ENCODE measurements around the gene IGFLR1.

- TF ChIP-seq, protein P1, sequence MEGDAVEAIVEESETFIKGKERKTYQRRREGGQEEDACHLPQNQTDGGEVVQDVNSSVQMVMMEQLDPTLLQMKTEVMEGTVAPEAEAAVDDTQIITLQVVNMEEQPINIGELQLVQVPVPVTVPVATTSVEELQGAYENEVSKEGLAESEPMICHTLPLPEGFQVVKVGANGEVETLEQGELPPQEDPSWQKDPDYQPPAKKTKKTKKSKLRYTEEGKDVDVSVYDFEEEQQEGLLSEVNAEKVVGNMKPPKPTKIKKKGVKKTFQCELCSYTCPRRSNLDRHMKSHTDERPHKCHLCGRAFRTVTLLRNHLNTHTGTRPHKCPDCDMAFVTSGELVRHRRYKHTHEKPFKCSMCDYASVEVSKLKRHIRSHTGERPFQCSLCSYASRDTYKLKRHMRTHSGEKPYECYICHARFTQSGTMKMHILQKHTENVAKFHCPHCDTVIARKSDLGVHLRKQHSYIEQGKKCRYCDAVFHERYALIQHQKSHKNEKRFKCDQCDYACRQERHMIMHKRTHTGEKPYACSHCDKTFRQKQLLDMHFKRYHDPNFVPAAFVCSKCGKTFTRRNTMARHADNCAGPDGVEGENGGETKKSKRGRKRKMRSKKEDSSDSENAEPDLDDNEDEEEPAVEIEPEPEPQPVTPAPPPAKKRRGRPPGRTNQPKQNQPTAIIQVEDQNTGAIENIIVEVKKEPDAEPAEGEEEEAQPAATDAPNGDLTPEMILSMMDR (IDR thresholded peaks at IDR 0.05 in 4 of 5, conservative IDR thresholded peaks at IDR 0.05 in 1 of 5): no peak
- TF ChIP-seq POLR2A (IDR thresholded peaks at IDR 0.05): no peak
Observed at GRCh38 chr19:35713904-35714495, 28.3 kb downstream of the IGFLR1 start.
